GM23338 (cell line): ENCODE data around the gene SCFD2. TPM values are rescaled to one million over a fixed set of nuclear protein-coding genes. Genes with fewer than 3 reads are reported as not detected.

Experiments
- ATAC-seq: fragments of 200-7000 bp; cut with Tn5 transposase; 3 replicates; pipeline ENCODE4 v1.9.1; 2020
- DNase-seq: peaks from one replicate; pipeline ENCODE4 v3.0.0-alpha.2; 2015; ENCODE audit warnings: low spot score
- H2AFZ ChIP-seq: fragments of 200-600 bp; sonication (generic); 2 replicates; pipeline ENCODE4 v1.8.0; 2016; ENCODE audit warnings: antibody characterized with exemption, mild to moderate bottlenecking, moderate library complexity
- H3F3A ChIP-seq: fragments of 200-600 bp; sonication (generic); replicated peaks from 2 replicates; pipeline ENCODE4 v1.8.0; 2017; ENCODE audit warnings: antibody characterized with exemption, mixed run types, low read depth
- H3K27ac ChIP-seq: fragments of 200-600 bp; sonication (generic); 2 replicates; pipeline ENCODE4 v1.6.1; 2016; ENCODE audit warnings: low read depth
- H3K27me3 ChIP-seq: fragments of 200-600 bp; sonication (generic); 2 replicates; pipeline ENCODE4 v1.8.0; 2016; ENCODE audit warnings: mild to moderate bottlenecking, mixed run types, moderate library complexity; ENCODE audit not compliant: insufficient read depth
- H3K36me3 ChIP-seq: fragments of 200-600 bp; sonication (generic); 2 replicates; pipeline ENCODE4 v1.8.0; 2016; ENCODE audit warnings: mild to moderate bottlenecking; ENCODE audit not compliant: insufficient read depth
- H3K4me1 ChIP-seq: fragments of 200-600 bp; sonication (generic); 2 replicates; pipeline ENCODE4 v1.8.0; 2016; ENCODE audit warnings: mild to moderate bottlenecking, moderate library complexity; ENCODE audit not compliant: insufficient read depth
- H3K4me2 ChIP-seq: fragments of 200-600 bp; sonication (generic); 2 replicates; pipeline ENCODE4 v1.7.1; 2017; ENCODE audit warnings: mixed run types
- H3K4me3 ChIP-seq: fragments of 200-600 bp; sonication (generic); 2 replicates; pipeline ENCODE4 v1.6.1; 2016; ENCODE audit warnings: mixed run types
- H3K79me2 ChIP-seq: fragments of 200-600 bp; sonication (generic); replicated peaks from 2 replicates; pipeline ENCODE4 v1.8.0; 2017; ENCODE audit warnings: mild to moderate bottlenecking; ENCODE audit not compliant: insufficient read depth
- H3K9me2 ChIP-seq: fragments of 200-600 bp; sonication (generic); 2 replicates; pipeline ENCODE4 v1.8.0; 2017; ENCODE audit not compliant: insufficient read depth
- H4K20me1 ChIP-seq: fragments of 200-600 bp; sonication (generic); replicated peaks from 2 replicates; pipeline ENCODE4 v1.8.0; 2017; ENCODE audit warnings: mild to moderate bottlenecking; ENCODE audit not compliant: insufficient read depth
- H3K27ac Mint-ChIP-seq: 2 replicates; pipeline ENCODE4 v1.8.0; 2020; ENCODE audit warnings: inconsistent platforms, mild to moderate bottlenecking, moderate library complexity, mixed read lengths
- H3K27me3 Mint-ChIP-seq: 3 replicates; pipeline ENCODE4 v1.8.0; 2022; ENCODE audit warnings: low read depth, mild to moderate bottlenecking, moderate library complexity, mixed read lengths, inconsistent platforms; ENCODE audit not compliant: insufficient read depth, poor library complexity
- H3K36me3 Mint-ChIP-seq: 3 replicates; pipeline ENCODE4 v1.8.0; 2021; ENCODE audit warnings: low read depth, mild to moderate bottlenecking, inconsistent platforms, moderate library complexity, mixed read lengths
- H3K4me1 Mint-ChIP-seq: 3 replicates; pipeline ENCODE4 v1.8.0; 2020; ENCODE audit warnings: mild to moderate bottlenecking, inconsistent platforms, mixed read lengths
- H3K4me3 Mint-ChIP-seq: 3 replicates; pipeline ENCODE4 v1.8.0; 2021; ENCODE audit warnings: moderate library complexity, mild to moderate bottlenecking, inconsistent platforms, mixed read lengths
- H3K9me3 Mint-ChIP-seq: 3 replicates; pipeline ENCODE4 v1.8.0; 2020; ENCODE audit warnings: moderate library complexity, mild to moderate bottlenecking, inconsistent platforms, mixed read lengths
- CREB1 ChIP-seq: fragments of 250-450 bp; sonication (Bioruptor Pico); IDR thresholded peaks from 2 replicates; pipeline ENCODE4 v1.5.0; 2020; ENCODE audit warnings: low read depth, mild to moderate bottlenecking, moderate library complexity
- CTCF ChIP-seq, 2 experiments: fragments of 200-600 bp in 1 of 2; sonication (generic) in 1 of 2; conservative IDR thresholded peaks; 2 replicates each; pipeline versions ENCODE4 v1.5.1 to v1.6.1; 2016 to 2017; ENCODE audit warnings: antibody characterized with exemption in 2 of 2, low read depth in 2 of 2, mild to moderate bottlenecking in 2 of 2, moderate library complexity in 1 of 2
- EZH2 ChIP-seq: fragments of 200-600 bp; sonication (generic); IDR thresholded peaks from one replicate; pipeline ENCODE4 v1.8.0; 2017; ENCODE audit warnings: antibody characterized with exemption, mild to moderate bottlenecking, low read depth; ENCODE audit not compliant: unreplicated experiment
- EZH2phosphoT487 ChIP-seq: fragments of 200-600 bp; sonication (generic); IDR thresholded peaks from one replicate; pipeline ENCODE4 v1.8.1; 2018; ENCODE audit warnings: antibody characterized with exemption; ENCODE audit not compliant: unreplicated experiment
- JUNB ChIP-seq: IDR thresholded peaks from one replicate; pipeline ENCODE4 v1.6.1; 2016; ENCODE audit warnings: antibody characterized with exemption; ENCODE audit not compliant: unreplicated experiment
- NANOG ChIP-seq: IDR thresholded peaks from 2 replicates; pipeline ENCODE4 v1.6.1; 2016; ENCODE audit warnings: antibody characterized with exemption, borderline replicate concordance
- POLR2AphosphoS5 ChIP-seq: IDR thresholded peaks from 2 replicates; pipeline ENCODE4 v1.6.1; 2016; ENCODE audit warnings: antibody characterized with exemption, low read depth
- STAT1 ChIP-seq: IDR thresholded peaks from one replicate; pipeline ENCODE4 v1.6.1; 2016; ENCODE audit warnings: antibody characterized with exemption; ENCODE audit not compliant: unreplicated experiment
- ZNF114 ChIP-seq: fragments of 250-450 bp; sonication (Bioruptor Pico); IDR thresholded peaks from 2 replicates; pipeline ENCODE4 v1.5.0; 2020; ENCODE audit warnings: mild to moderate bottlenecking, moderate library complexity
- ZNF331 ChIP-seq: fragments of 250-450 bp; sonication (Bioruptor Pico); IDR thresholded peaks from 2 replicates; pipeline ENCODE4 v1.5.0; 2020; ENCODE audit warnings: low read depth, mild to moderate bottlenecking, moderate library complexity
- polyA plus RNA-seq: library from polyadenylated mRNA; unstranded; fragments of >200 nt; fragmentation: Nextera tagmentation; extraction: Ambion mirVana; gene quantifications from 2 replicates; pipeline ENCODE4 v1.2.1, GENCODE V29; 2016
- total RNA-seq: library from RNA; depleted of rRNA; stranded (reverse); fragments of >200 nt; shearing (Covaris generic); gene quantifications from 2 replicates; pipeline ENCODE4 v1.2.3, GENCODE V29; 2014
- TF ChIP-seq, protein P1 (sequence below): fragments of 250-450 bp; sonication (Bioruptor Pico); IDR thresholded peaks from 2 replicates; pipeline ENCODE4 v1.5.0; 2020; ENCODE audit warnings: mild to moderate bottlenecking, moderate library complexity
- TF ChIP-seq, protein P2 (sequence below): IDR thresholded peaks from 2 replicates; pipeline ENCODE4 v1.6.1; 2016; ENCODE audit warnings: antibody characterized with exemption

Gene SCFD2
- total and polyA plus RNA-seq, 2 experiments from 2014 or later, result 5.7 to 17.5 TPM

DNA sequence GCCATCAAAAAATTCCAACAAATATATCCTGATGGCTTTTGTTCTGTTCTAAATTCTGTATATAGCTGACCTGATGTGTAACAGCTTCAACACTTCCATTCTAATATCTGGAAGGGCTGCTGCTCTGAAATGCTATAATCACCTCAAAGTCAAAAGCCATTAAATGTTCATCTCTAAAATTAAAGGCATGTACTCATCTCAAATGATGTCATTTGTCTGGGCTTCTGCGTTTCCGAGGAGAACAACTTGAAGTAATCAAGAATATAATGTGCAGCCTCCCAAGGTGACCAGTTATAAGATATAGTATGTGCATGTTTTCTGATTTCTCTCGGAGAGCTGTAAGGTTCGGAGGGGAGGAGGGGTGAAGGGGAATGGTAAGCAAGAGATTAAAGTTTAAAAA, 237.6 kb downstream of the SCFD2 start (continued):
- TF ChIP-seq, protein P1, sequence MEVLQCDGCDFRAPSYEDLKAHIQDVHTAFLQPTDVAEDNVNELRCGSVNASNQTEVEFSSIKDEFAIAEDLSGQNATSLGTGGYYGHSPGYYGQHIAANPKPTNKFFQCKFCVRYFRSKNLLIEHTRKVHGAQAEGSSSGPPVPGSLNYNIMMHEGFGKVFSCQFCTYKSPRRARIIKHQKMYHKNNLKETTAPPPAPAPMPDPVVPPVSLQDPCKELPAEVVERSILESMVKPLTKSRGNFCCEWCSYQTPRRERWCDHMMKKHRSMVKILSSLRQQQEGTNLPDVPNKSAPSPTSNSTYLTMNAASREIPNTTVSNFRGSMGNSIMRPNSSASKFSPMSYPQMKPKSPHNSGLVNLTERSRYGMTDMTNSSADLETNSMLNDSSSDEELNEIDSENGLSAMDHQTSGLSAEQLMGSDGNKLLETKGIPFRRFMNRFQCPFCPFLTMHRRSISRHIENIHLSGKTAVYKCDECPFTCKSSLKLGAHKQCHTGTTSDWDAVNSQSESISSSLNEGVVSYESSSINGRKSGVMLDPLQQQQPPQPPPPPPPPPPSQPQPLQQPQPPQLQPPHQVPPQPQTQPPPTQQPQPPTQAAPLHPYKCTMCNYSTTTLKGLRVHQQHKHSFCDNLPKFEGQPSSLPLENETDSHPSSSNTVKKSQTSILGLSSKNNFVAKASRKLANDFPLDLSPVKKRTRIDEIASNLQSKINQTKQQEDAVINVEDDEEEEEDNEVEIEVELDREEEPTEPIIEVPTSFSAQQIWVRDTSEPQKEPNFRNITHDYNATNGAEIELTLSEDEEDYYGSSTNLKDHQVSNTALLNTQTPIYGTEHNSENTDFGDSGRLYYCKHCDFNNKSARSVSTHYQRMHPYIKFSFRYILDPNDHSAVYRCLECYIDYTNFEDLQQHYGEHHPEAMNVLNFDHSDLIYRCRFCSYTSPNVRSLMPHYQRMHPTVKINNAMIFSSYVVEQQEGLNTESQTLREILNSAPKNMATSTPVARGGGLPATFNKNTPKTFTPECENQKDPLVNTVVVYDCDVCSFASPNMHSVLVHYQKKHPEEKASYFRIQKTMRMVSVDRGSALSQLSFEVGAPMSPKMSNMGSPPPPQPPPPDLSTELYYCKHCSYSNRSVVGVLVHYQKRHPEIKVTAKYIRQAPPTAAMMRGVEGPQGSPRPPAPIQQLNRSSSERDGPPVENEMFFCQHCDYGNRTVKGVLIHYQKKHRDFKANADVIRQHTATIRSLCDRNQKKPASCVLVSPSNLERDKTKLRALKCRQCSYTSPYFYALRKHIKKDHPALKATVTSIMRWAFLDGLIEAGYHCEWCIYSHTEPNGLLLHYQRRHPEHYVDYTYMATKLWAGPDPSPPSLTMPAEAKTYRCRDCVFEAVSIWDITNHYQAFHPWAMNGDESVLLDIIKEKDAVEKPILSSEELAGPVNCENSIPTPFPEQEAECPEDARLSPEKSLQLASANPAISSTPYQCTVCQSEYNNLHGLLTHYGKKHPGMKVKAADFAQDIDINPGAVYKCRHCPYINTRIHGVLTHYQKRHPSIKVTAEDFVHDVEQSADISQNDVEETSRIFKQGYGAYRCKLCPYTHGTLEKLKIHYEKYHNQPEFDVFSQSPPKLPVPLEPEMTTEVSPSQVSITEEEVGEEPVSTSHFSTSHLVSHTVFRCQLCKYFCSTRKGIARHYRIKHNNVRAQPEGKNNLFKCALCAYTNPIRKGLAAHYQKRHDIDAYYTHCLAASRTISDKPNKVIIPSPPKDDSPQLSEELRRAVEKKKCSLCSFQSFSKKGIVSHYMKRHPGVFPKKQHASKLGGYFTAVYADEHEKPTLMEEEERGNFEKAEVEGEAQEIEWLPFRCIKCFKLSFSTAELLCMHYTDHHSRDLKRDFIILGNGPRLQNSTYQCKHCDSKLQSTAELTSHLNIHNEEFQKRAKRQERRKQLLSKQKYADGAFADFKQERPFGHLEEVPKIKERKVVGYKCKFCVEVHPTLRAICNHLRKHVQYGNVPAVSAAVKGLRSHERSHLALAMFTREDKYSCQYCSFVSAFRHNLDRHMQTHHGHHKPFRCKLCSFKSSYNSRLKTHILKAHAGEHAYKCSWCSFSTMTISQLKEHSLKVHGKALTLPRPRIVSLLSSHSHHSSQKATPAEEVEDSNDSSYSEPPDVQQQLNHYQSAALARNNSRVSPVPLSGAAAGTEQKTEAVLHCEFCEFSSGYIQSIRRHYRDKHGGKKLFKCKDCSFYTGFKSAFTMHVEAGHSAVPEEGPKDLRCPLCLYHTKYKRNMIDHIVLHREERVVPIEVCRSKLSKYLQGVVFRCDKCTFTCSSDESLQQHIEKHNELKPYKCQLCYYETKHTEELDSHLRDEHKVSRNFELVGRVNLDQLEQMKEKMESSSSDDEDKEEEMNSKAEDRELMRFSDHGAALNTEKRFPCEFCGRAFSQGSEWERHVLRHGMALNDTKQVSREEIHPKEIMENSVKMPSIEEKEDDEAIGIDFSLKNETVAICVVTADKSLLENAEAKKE (CRISPR knock-in tag), result no peak
- no peak for TF ChIP-seq EZH2phosphoT487
- TF ChIP-seq CTCF (conservative IDR thresholded peaks at IDR 0.05; ENCODE audit: low read depth in 2 of 2), result no peak
- no peak for TF ChIP-seq STAT1
- no peak for TF ChIP-seq NANOG
- no peak for TF ChIP-seq POLR2AphosphoS5
- TF ChIP-seq EZH2, result no peak
- TF ChIP-seq JUNB, result no peak
- no peak for TF ChIP-seq ZNF331 (CRISPR knock-in tag)

- H2AFZ ChIP-seq, result no peak overlapping the region
- H3K4me2 ChIP-seq, result no peak overlapping the region
- H3K27me3 ChIP-seq, result no peaks in the 10 kb centered on the region
- H3K4me1 ChIP-seq, result no peaks in the 10 kb centered on the region
- no peak for ATAC-seq
- Mint-ChIP-seq H3K36me3 (no peaks in the 10 kb centered on the region), H3K27me3 (no peaks in the 10 kb centered on the region), H3K4me1 (no peaks in the 10 kb centered on the region; the same call in 2 of the 3 replicates), H3K4me3 (no peak overlapping the region), H3K27ac (no peak overlapping the region; the same call in 1 of the 2 replicates), H3K9me3 (no peaks in the 10 kb centered on the region)
- no peak for DNase-seq
- H4K20me1 ChIP-seq, result no peaks in the 10 kb centered on the region
- no peaks in the 10 kb centered on the region for H3K36me3 ChIP-seq
- no peaks in the 10 kb centered on the region for H3K9me2 ChIP-seq
- no peak overlapping the region for H3K27ac ChIP-seq
- no peak overlapping the region for H3K4me3 ChIP-seq
- H3F3A ChIP-seq, result no peaks in the 10 kb centered on the region
- H3K79me2 ChIP-seq, result no peaks in the 10 kb centered on the region
- TF ChIP-seq NANOG (no peak), EZH2 (no peak), STAT1 (no peak), JUNB (no peak), CREB1 (CRISPR knock-in tag) (no peak), ZNF114 (CRISPR knock-in tag) (no peak), POLR2AphosphoS5 (no peak), CTCF (conservative IDR thresholded peaks at IDR 0.05; ENCODE audit: low read depth in 2 of 2) (no peak), EZH2phosphoT487 (no peak), ZNF331 (CRISPR knock-in tag) (no peak)
- TF ChIP-seq, protein P2, sequence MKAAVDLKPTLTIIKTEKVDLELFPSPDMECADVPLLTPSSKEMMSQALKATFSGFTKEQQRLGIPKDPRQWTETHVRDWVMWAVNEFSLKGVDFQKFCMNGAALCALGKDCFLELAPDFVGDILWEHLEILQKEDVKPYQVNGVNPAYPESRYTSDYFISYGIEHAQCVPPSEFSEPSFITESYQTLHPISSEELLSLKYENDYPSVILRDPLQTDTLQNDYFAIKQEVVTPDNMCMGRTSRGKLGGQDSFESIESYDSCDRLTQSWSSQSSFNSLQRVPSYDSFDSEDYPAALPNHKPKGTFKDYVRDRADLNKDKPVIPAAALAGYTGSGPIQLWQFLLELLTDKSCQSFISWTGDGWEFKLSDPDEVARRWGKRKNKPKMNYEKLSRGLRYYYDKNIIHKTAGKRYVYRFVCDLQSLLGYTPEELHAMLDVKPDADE, result no peak
These were observed 238.5 kb downstream of the SCFD2 start for GRCh38 chr4:53127365-53127764.
